ENCODE results near the gene TAMALIN.

Gene TAMALIN

GRCh38 chr12:52042706-52043385 is 36.1 kb downstream of the TAMALIN start:
- no peak for DNase-seq (ENCODE audit: low read depth)
- H3K4me3 ChIP-seq (ENCODE audit: low read depth, low read length), result no peak overlapping the region
- TF ChIP-seq, protein P1, sequence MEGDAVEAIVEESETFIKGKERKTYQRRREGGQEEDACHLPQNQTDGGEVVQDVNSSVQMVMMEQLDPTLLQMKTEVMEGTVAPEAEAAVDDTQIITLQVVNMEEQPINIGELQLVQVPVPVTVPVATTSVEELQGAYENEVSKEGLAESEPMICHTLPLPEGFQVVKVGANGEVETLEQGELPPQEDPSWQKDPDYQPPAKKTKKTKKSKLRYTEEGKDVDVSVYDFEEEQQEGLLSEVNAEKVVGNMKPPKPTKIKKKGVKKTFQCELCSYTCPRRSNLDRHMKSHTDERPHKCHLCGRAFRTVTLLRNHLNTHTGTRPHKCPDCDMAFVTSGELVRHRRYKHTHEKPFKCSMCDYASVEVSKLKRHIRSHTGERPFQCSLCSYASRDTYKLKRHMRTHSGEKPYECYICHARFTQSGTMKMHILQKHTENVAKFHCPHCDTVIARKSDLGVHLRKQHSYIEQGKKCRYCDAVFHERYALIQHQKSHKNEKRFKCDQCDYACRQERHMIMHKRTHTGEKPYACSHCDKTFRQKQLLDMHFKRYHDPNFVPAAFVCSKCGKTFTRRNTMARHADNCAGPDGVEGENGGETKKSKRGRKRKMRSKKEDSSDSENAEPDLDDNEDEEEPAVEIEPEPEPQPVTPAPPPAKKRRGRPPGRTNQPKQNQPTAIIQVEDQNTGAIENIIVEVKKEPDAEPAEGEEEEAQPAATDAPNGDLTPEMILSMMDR (IDR thresholded peaks at IDR 0.05; ENCODE audit: insufficient read depth, low read depth, low read length, missing control alignments), result no peak

DNA sequence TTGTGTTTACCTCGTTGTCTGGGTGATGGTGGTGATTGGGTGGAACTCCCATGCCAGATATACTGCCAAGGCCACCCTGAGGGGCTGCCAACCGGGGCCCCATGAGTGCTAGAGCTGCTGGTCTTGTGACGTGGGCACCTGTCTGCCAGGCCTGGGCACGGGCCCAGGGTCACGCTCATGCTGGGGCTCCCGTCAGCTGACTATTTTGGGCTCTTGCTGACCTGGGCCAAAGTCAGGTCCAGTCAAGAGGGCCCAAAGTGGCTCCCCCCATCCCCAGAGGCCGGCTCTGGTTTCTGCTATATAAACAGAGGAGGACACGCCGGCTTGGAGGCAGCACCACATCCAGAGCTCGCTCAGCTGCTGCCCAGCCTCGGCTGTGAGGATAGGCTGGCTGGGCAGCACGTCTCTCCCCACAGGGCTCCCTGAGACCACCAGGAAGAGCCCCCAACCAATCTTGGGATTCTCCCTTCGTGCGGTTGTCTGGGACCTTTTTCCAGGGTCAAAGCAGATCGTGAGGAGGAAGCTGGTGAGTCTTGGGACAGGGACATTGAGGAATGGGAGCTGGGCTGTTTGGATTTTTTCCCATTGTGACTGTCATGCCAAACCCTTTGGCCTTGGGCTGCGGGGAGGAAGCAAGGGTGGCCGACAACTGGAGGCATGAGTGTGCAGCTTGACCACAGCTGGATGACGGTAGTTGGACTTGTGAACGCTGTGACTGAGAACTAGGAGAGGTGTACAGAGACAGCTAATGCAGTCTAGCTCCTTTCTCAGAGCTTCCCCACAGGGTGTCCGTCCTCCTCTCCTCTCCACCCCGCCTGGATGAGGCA is 36.9 kb downstream of the TAMALIN start:
- TF ChIP-seq, protein P1 (IDR thresholded peaks at IDR 0.05; ENCODE audit: insufficient read depth, low read depth, low read length, missing control alignments), result no peak
- no peak overlapping the region for H3K4me3 ChIP-seq (ENCODE audit: low read depth, low read length)
- no peak for DNase-seq (ENCODE audit: low read depth)

DNA sequence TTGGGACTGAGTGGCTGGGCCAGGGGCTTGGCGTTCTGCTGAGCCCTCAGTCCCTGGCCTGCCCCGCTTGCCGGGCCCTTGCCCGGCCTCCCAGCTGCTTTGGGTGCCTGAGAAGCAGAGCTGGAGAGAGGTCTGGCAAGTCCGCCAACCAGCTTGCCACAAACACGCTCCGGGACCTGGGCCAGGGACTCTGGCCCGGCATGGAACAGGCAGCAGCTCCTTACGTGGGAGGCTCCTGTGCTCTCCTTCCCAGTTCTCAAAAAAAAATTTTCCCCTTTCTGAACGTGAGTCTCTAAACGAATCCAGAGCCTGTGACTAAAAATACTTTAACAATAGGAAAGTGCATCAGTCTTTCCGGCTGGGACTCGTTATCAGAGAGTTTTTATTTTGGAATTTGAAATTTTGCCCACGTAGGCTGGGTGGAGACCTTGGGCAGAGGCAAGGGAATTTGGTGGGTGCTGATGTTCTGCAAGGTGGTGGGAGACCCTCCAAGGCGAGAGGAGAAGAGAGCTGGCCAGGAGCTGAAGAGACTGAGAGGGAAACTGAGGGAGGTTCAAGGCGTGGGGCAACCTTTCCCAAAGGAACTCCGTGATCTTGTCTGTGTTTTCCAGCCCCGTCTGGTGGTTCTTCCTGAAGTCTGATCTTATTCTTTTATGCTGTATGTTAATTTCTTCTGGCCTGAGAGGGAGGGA is 37.7 kb downstream of the TAMALIN start:
- TF ChIP-seq, protein P1 (IDR thresholded peaks at IDR 0.05; ENCODE audit: insufficient read depth, low read depth, low read length, missing control alignments), result no peak
- no peak for DNase-seq (ENCODE audit: low read depth)

DNA sequence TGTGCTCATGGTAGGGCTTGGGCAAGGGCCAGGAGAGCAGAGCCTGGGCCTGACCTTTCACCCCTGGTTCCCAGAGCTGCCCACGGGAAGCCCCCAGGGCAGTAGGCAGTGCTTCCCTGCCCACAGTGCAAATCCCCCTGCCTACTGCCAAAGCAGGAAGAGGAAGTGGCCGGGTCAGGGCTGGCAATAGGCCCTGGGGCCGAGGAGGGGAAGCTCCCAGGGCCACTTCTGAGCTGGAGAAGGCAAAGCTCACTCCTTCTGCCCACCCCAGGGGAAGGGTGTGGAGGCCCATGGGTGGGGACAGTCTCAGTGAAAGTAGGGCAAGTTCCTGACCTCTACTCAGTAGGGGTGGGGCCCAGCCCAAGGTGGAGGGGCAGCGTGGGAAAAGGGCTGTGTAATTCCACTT is 39.1 kb downstream of the TAMALIN start:
- peak; percentile 34 for DNase-seq (ENCODE audit: low read depth)
- TF ChIP-seq, protein P1 (IDR thresholded peaks at IDR 0.05; ENCODE audit: insufficient read depth, low read depth, low read length, missing control alignments), result no peak
- no peak overlapping the region for H3K4me3 ChIP-seq (ENCODE audit: low read depth, low read length)

More for the DNA sequence above, 37.7 kb downstream of the TAMALIN start:
- H3K4me3 ChIP-seq (ENCODE audit: low read depth, low read length), result no peak overlapping the region

GRCh38 chr12:52046859-52047258 is 40.1 kb downstream of the TAMALIN start:
- H3K4me3 ChIP-seq (ENCODE audit: low read depth, low read length), result no peak overlapping the region
- no peak for DNase-seq (ENCODE audit: low read depth)
- TF ChIP-seq, protein P1 (IDR thresholded peaks at IDR 0.05; ENCODE audit: insufficient read depth, low read depth, low read length, missing control alignments), result no peak

DNA sequence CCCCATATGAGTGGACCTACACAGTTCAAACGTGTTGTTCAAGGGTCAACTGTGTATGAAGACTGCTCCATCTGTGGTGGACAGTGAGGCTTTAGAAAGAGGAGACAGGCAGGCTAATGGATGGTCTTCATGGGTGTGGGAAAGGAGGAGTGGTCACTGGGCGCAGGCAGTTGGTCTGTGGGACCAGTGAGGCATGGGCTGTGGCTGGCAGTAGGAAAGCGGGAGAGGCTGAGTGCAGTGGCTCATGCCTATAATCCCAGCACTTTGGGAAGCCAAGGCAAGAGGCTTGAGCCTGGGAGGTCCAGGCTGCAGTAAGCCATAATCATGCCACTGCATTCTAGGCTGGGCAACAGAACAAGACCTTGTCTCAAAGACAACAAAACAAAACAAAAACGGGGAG is 42.5 kb downstream of the TAMALIN start:
- no peak overlapping the region for H3K4me3 ChIP-seq (ENCODE audit: low read depth, low read length)
- no peak for DNase-seq (ENCODE audit: low read depth)
- TF ChIP-seq, protein P1 (IDR thresholded peaks at IDR 0.05; ENCODE audit: insufficient read depth, low read depth, low read length, missing control alignments), result no peak

Measured in GM12865 (cell line).